GM08714 (cell line): ENCODE results near the gene RNF180.
"Not testable (repeated sequence)": the region's sequence is repeated elsewhere in the genome, so short reads cannot be mapped to it uniquely, and the experiment has no call there.

Experiments used
- H3K4me3 ChIP-seq: fragments of 200-500 bp; sonication (Bioruptor generic); 2 replicates; pipeline ENCODE4 v1.5.1; 2014; ENCODE audit warnings: mild to moderate bottlenecking, low read length, inconsistent platforms
- ZNF274 ChIP-seq: IDR thresholded peaks from 2 replicates; pipeline ENCODE4 v1.6.1; 2012; ENCODE audit warnings: mild to moderate bottlenecking, low read depth, low read length

The RNF180 gene

DNA sequence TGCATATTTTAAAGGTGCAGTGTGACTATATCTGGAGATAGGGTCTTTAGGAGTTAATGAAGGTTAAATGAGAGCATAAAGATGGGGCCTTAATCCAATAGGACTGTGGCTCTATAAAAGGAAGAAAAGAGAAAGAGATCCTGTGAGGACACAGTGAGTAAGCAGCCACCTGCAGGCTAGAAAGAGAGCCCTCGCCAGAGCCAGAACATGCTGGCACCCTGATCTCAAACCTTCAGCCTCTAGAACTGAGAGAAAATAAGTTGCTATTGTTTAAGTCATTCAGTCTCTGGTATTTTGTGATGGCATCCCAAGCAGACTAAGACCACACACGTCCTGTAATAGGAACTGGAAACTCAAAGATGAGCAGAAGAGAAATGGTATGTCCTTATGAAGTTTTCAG, 41.0 kb downstream of the RNF180 start:
- H3K4me3 ChIP-seq: no peak overlapping the region
- TF ChIP-seq ZNF274: no peak

GRCh38 chr5:64207978-64208377, 42.3 kb downstream of the RNF180 start:
- no peak overlapping the region for H3K4me3 ChIP-seq
- no peak for TF ChIP-seq ZNF274

DNA sequence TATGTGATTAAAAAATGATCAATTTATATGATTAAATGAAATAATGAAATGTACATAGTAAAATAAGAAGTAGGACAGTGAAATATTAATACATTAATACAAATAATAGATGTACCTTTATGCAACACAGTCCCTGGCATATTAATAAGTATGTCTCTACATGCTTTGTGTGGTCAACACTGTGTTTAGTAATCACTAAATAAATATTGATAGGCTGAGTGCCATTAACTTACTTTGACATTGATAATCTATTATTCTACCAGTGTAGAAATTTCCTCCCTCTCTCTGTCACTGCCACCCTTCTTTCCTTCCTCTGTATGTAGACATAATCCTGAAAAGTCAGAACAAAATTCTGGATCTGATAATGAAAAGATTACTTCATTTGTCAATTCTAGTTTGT, 43.7 kb downstream of the RNF180 start:
- H3K4me3 ChIP-seq: no peak overlapping the region
- no peak for TF ChIP-seq ZNF274

DNA sequence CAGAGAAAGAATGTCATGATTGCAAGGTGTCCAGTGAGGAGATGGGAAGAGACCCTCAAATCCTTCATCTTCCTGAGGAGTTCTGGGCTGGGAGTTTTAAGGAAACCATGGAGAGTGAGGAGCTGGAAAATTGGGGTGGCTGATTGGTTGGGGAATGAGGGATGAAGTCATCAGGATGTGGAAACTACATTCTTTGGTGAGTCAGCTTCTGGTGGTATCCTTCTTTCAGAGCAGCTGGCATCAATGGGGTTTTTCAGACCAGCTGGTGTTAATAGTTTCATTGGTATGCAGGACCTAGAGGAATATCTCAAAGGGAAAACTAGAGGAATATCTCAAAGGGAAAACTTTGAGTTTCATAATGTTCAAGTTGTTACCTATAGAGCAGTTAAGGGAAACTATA, 45.2 kb downstream of the RNF180 start:
- H3K4me3 ChIP-seq: no peak overlapping the region
- no peak for TF ChIP-seq ZNF274

- H3K4me3 ChIP-seq: no peak overlapping the region
- no peak for TF ChIP-seq ZNF274
These were observed 47.4 kb downstream of the RNF180 start for GRCh38 chr5:64213011-64213410.

GRCh38 chr5:64213531-64213930, 47.9 kb downstream of the RNF180 start:
- H3K4me3 ChIP-seq: no peak overlapping the region
- TF ChIP-seq ZNF274: no peak

GRCh38 chr5:64214132-64214531, 48.5 kb downstream of the RNF180 start:
- H3K4me3 ChIP-seq: no peak overlapping the region
- no peak for TF ChIP-seq ZNF274

DNA sequence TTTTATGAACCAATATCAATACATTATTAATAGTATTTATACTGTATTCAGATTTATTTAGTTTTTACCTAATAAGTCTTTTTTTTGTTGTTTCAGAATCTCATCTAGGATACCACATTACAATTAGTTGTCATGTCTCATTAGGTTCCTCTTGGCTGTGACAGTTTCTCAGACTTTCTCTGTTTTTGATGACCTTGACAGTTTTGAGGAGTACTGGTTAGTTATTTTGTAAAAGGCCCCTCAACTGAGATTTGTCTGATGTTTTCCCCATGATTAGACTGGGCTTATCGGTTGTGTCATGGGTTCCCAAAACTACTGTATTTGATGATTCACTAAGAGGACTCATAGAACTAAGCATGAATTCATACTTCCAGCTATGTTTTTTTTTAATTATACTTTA, 56.3 kb downstream of the RNF180 start:
- no peak for TF ChIP-seq ZNF274
- H3K4me3 ChIP-seq: no peak overlapping the region

GRCh38 chr5:64225286-64225981, 59.8 kb downstream of the RNF180 start:
- H3K4me3 ChIP-seq: not testable (repeated sequence)

GRCh38 chr5:64227131-64227537, 61.5 kb downstream of the RNF180 start:
- not testable (repeated sequence) for H3K4me3 ChIP-seq

- H3K4me3 ChIP-seq: no peak overlapping the region
- no peak for TF ChIP-seq ZNF274
These were observed 63.6 kb downstream of the RNF180 start for GRCh38 chr5:64229163-64229774.

- H3K4me3 ChIP-seq: no peak overlapping the region
- TF ChIP-seq ZNF274: no peak
These were observed 95.1 kb downstream of the RNF180 start for GRCh38 chr5:64260756-64261155.

DNA sequence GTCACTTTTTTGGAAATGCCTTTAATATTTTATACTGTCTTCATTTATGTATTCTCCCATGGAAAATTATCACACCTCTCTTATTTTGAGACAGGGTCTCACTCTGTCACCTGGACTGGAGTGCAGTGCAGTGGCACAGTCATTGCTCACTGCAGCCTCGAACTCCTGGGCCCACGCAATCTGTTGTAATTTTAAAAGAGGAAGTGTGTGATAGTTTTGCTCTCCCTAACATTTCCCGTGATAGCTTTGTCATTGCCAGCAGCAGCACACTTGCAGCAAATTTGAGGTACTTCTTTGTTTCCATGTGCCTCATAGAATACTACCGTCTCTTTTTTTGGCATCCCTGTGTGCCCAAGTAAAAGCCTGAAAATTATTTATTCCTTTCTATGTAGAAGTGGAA, 103.5 kb downstream of the RNF180 start:
- no peak for TF ChIP-seq ZNF274
- no peak overlapping the region for H3K4me3 ChIP-seq

DNA sequence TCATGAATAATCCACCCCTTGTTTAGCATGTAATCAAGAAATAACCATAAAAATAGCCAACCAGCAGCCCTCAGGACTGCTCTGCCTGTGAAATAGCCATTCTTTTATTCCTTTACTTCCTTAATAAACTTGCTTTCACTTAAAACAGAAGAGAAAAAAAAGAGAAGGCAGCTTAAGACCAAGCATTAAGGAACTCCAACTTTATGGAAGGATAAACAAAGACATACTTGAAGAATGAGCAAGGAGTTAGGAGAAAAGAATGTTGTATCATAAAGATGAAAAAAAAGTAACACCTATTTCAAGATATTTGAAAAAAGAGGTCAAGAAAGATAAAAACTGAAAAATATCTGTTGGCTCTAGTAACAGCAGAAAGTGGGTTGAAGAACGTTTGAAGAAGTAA, 107.6 kb downstream of the RNF180 start:
- no peak overlapping the region for H3K4me3 ChIP-seq
- TF ChIP-seq ZNF274: no peak

DNA sequence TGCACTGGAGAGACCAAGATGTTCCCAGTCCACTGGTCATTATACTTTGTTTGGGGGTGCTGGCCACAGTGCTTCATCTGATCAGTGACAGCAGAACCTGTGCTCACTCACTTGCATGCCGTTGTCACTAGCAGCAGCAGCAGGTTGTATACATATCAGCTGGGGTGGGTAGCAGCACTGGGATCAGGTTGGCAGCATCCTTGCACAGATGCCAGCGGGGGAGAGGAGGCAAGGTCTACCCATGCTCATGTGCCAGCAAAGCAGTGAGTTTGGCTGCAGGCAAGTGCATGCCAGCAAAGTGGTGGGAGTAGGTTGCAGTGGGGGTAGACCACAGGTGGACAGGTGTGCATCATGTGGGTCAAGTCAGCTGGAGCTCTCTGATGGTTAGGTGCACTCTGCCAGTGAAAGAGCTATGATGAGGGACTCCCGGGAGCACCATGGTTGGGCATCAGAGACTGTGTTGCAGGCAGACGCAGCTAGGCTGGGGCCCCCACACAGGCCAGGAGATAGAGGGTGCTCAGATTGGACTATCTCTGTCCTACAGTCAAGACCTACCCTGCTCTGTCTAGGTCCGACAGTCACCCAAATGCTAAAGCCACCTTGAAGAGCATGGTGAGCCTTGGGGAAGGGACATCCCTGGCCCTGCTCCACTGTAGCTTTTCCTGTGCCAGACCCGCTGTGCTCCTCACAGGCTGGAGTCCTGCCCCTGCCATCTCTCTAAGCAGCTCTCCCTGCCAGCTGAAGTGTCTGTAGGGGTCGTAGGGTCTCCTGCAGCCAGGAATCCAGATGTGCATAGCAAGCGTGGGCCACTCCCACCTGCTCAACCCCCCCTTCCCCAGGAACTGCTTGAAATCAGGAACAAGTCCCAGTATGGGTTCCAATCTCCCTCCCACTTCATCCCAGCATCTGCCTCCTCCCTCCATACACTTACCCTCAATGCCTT, 119.8 kb downstream of the RNF180 start:
- no peak overlapping the region for H3K4me3 ChIP-seq
- no peak for TF ChIP-seq ZNF274
